SK-N-MC (cell line): ENCODE measurements around the gene ABCF1.

Experiments
- DNase-seq: peaks from one replicate; pipeline ENCODE4 v3.0.0-alpha.2; 2011; ENCODE audit warnings: low read depth, low spot score
- H3K27ac ChIP-seq: fragments of 200-600 bp; sonication (generic); 2 replicates; pipeline ENCODE4 v1.5.1; 2016; ENCODE audit warnings: mixed run types
- H3K36me3 ChIP-seq: fragments of 200-600 bp; sonication (generic); 2 replicates; pipeline ENCODE4 v1.6.1; 2017; ENCODE audit warnings: antibody characterized with exemption, low read length, mixed read lengths; ENCODE audit not compliant: insufficient read depth
- H3K4me3 ChIP-seq: fragments of 200-600 bp; sonication (generic); 2 replicates; pipeline ENCODE4 v1.5.1; 2016
- H3K9ac ChIP-seq: fragments of 200-600 bp; sonication (generic); 2 replicates; pipeline ENCODE4 v1.8.0; 2017; ENCODE audit warnings: mixed run types, mixed read lengths; ENCODE audit not compliant: insufficient read length
- H3K9me3 ChIP-seq: fragments of 200-600 bp; sonication (generic); 2 replicates; pipeline ENCODE4 v1.6.1; 2017; ENCODE audit warnings: low read depth, mild to moderate bottlenecking, antibody characterized with exemption, low read length, moderate library complexity, mixed read lengths
- EZH2 ChIP-seq: fragments of 200-600 bp; sonication (generic); IDR thresholded peaks from one replicate; pipeline ENCODE4 v1.6.1; 2017; ENCODE audit warnings: antibody characterized with exemption
- FOXP2 ChIP-seq: optimal IDR thresholded peaks from 2 replicates; pipeline ENCODE3; 2011; ENCODE audit warnings: mild to moderate bottlenecking, moderate library complexity; ENCODE audit not compliant: insufficient read depth; ENCODE audit errors: extremely low read length, control extremely low read depth
- POLR2AphosphoS5 ChIP-seq: IDR thresholded peaks from 2 replicates; pipeline ENCODE4 v1.6.1; 2012; ENCODE audit warnings: mild to moderate bottlenecking, low read depth, low read length, borderline replicate concordance

Gene ABCF1

GRCh38 chr6:30542404-30542725 lies 28.9 kb upstream of the ABCF1 start:
- H3K9ac ChIP-seq, result no peak overlapping the region
- DNase-seq, result no peak
- H3K9me3 ChIP-seq, result no peaks in the 10 kb centered on the region
- no peak overlapping the region for H3K27ac ChIP-seq
- H3K4me3 ChIP-seq, result no peak overlapping the region
- no peak for TF ChIP-seq EZH2
- TF ChIP-seq POLR2AphosphoS5, result no peak
- TF ChIP-seq FOXP2, result no peak
- H3K36me3 ChIP-seq, result peaks cover 4% of the 10 kb centered on the region; the same call in 1 of the 2 replicates

GRCh38 chr6:30542915-30543314 lies 28.3 kb upstream of the ABCF1 start:
- H3K4me3 ChIP-seq, result no peak overlapping the region
- no peak overlapping the region for H3K27ac ChIP-seq
- no peaks in the 10 kb centered on the region for H3K9me3 ChIP-seq
- H3K36me3 ChIP-seq, result peaks cover 4% of the 10 kb centered on the region; the same call in 1 of the 2 replicates
- H3K9ac ChIP-seq, result no peak overlapping the region
- no peak for DNase-seq
- no peak for TF ChIP-seq FOXP2
- no peak for TF ChIP-seq EZH2
- TF ChIP-seq POLR2AphosphoS5, result no peak

- Histone ChIP-seq H3K36me3 (peaks cover 9% of the 10 kb centered on the region; the same call in 1 of the 2 replicates), H3K4me3 (no peak overlapping the region), H3K9me3 (no peaks in the 10 kb centered on the region), H3K9ac (no peak overlapping the region), H3K27ac (no peak overlapping the region)
- TF ChIP-seq EZH2, result no peak
- no peak for TF ChIP-seq FOXP2
- no peak for TF ChIP-seq POLR2AphosphoS5
- no peak for DNase-seq
These were observed 27.4 kb upstream of the ABCF1 start for GRCh38 chr6:30543821-30544220.

- no peak overlapping the region for H3K9ac ChIP-seq
- no peaks in the 10 kb centered on the region for H3K9me3 ChIP-seq
- H3K27ac ChIP-seq, result no peak overlapping the region
- DNase-seq, result no peak
- no peak for TF ChIP-seq FOXP2
- no peak for TF ChIP-seq EZH2
- no peak for TF ChIP-seq POLR2AphosphoS5
- H3K4me3 ChIP-seq, result no peak overlapping the region
- peaks cover 16% of the 10 kb centered on the region; the same call in 1 of the 2 replicates for H3K36me3 ChIP-seq
These were observed 26.5 kb upstream of the ABCF1 start for GRCh38 chr6:30544666-30545272.

- H3K27ac ChIP-seq, result no peak overlapping the region
- no peak overlapping the region for H3K9ac ChIP-seq
- peaks cover 36% of the 10 kb centered on the region for H3K36me3 ChIP-seq
- no peaks in the 10 kb centered on the region for H3K9me3 ChIP-seq
- no peak overlapping the region for H3K4me3 ChIP-seq
- TF ChIP-seq EZH2, result no peak
- no peak for TF ChIP-seq FOXP2
- TF ChIP-seq POLR2AphosphoS5, result no peak
- DNase-seq, result no peak
These were observed 23.8 kb upstream of the ABCF1 start for GRCh38 chr6:30547454-30547853.

GRCh38 chr6:30548375-30548774 lies 22.9 kb upstream of the ABCF1 start:
- peaks cover 44% of the 10 kb centered on the region for H3K36me3 ChIP-seq
- TF ChIP-seq POLR2AphosphoS5 (no peak), EZH2 (no peak), FOXP2 (no peak)
- no peaks in the 10 kb centered on the region for H3K9me3 ChIP-seq
- H3K27ac ChIP-seq, result no peak overlapping the region
- H3K4me3 ChIP-seq, result no peak overlapping the region
- no peak overlapping the region for H3K9ac ChIP-seq
- DNase-seq, result no peak

- H3K9ac ChIP-seq, result no peak overlapping the region
- no peak overlapping the region for H3K27ac ChIP-seq
- peak overlapping the region; percentile 96; the same call in 1 of the 2 replicates for H3K4me3 ChIP-seq
These were observed 16.8 kb upstream of the ABCF1 start for GRCh38 chr6:30554404-30554803.

GRCh38 chr6:30554962-30555815 lies 16.1 kb upstream of the ABCF1 start:
- Histone ChIP-seq H3K9me3 (no peaks in the 10 kb centered on the region), H3K9ac (peak overlapping the region; percentile 91), H3K36me3 (peaks cover 56% of the 10 kb centered on the region), H3K27ac (peak overlapping the region; percentile 6; the same call in 1 of the 2 replicates), H3K4me3 (peak overlapping the region; percentile 96)
- DNase-seq, result no peak
- no peak; the same call in 1 of the 2 replicates for TF ChIP-seq POLR2AphosphoS5
- TF ChIP-seq FOXP2, result no peak
- TF ChIP-seq EZH2, result no peak

More at GRCh38 chr6:30554404-30554803, 16.8 kb upstream of the ABCF1 start:
- no peak for DNase-seq
- H3K9me3 ChIP-seq, result no peaks in the 10 kb centered on the region
- TF ChIP-seq FOXP2 (no peak), EZH2 (no peak), POLR2AphosphoS5 (no peak)
- peaks cover 53% of the 10 kb centered on the region for H3K36me3 ChIP-seq

- TF ChIP-seq EZH2 (no peak), FOXP2 (no peak), POLR2AphosphoS5 (no peak)
- Histone ChIP-seq H3K4me3 (peak overlapping the region; percentile 96), H3K36me3 (peaks cover 54% of the 10 kb centered on the region), H3K27ac (peak overlapping the region; percentile 6; the same call in 1 of the 2 replicates), H3K9me3 (no peaks in the 10 kb centered on the region), H3K9ac (peak overlapping the region; percentile 91)
- DNase-seq, result no peak
These were observed 15.5 kb upstream of the ABCF1 start for GRCh38 chr6:30555816-30556065.
